Measurements from ENCODE around the gene IL3RA. TPM values are rescaled to one million over a fixed set of nuclear protein-coding genes. Genes with fewer than 3 reads are reported as not detected.

IL3RA gene
- polyA plus RNA-seq, 1 donor (not counting 4 experiments of a cell fraction or from before 2014, with no cell fraction given), result not detected

GRCh38 chrX:1420371-1420770 is 83.8 kb downstream of the IL3RA start:
- Histone ChIP-seq H2AFZ (ENCODE audit: control insufficient read depth, low read length) (no peak overlapping the region), H3K36me3 (ENCODE audit: control insufficient read depth in 2 of 2, extremely low read depth in 1 of 2, insufficient read depth in 2 of 2, low read length in 2 of 2) (peaks cover 7 to 30% of the 10 kb centered on the region in 2 experiments), H4K20me1 (ENCODE audit: control insufficient read depth, extremely low read depth, insufficient read depth, low read length) (no peaks in the 10 kb centered on the region), H3K79me2 (ENCODE audit: control insufficient read depth, insufficient read depth, low read length) (no peaks in the 10 kb centered on the region), H3K4me3 (ENCODE audit: control insufficient read depth in 2 of 3, extremely low read depth in 1 of 3, insufficient read depth in 2 of 3, low read depth in 1 of 3, low read length in 3 of 3) (no peak overlapping the region), H3K9me3 (ENCODE audit: control insufficient read depth, low read depth, low read length) (peaks cover 15% of the 10 kb centered on the region), H3K4me1 (ENCODE audit: control insufficient read depth, extremely low read depth, insufficient read depth, low read length) (no peaks in the 10 kb centered on the region), H3K27me3 (ENCODE audit: control insufficient read depth, extremely low read depth, insufficient read depth, low read length) (no peaks in the 10 kb centered on the region), H3K27ac (ENCODE audit: control insufficient read depth, insufficient read depth, low read length) (no peak overlapping the region), H3K9ac (ENCODE audit: control insufficient read depth, extremely low read depth, insufficient read depth, low read length) (no peak overlapping the region), H3K4me2 (ENCODE audit: control insufficient read depth, extremely low read depth, insufficient read depth, low read depth, low read length) (no peak overlapping the region), H3K9me1 (ENCODE audit: control insufficient read depth, extremely low read depth, insufficient read depth, low read length) (no peaks in the 10 kb centered on the region)
- DNase-seq (ENCODE audit: low read depth, low spot score), result no peak
- FAIRE-seq, result no peak
- TF ChIP-seq CTCF (optimal IDR thresholded peaks at IDR 0.05 in 1 of 3, IDR thresholded peaks at IDR 0.05 in 1 of 3, conservative IDR thresholded peaks at IDR 0.05 in 1 of 3; ENCODE audit: extremely low read depth in 1 of 3, insufficient read depth in 2 of 3, low read length in 3 of 3) (no peak), EZH2 (IDR thresholded peaks at IDR 0.05; ENCODE audit: low read length) (no peak)
- dilution Hi-C loops (cut with MboI; ENCODE audit: extremely low pct_ligation_motif_present, low sequenced_read_pairs), result no loop called here

GRCh38 chrX:1421433-1422134 is 85.0 kb downstream of the IL3RA start:
- Histone ChIP-seq H3K79me2 (ENCODE audit: control insufficient read depth, insufficient read depth, low read length) (no peaks in the 10 kb centered on the region), H3K4me3 (ENCODE audit: control insufficient read depth in 2 of 3, extremely low read depth in 1 of 3, insufficient read depth in 2 of 3, low read depth in 1 of 3, low read length in 3 of 3) (no peak overlapping the region), H2AFZ (ENCODE audit: control insufficient read depth, low read length) (no peak overlapping the region), H3K4me1 (ENCODE audit: control insufficient read depth, extremely low read depth, insufficient read depth, low read length) (no peaks in the 10 kb centered on the region), H3K27ac (ENCODE audit: control insufficient read depth, insufficient read depth, low read length) (no peak overlapping the region), H3K4me2 (ENCODE audit: control insufficient read depth, extremely low read depth, insufficient read depth, low read depth, low read length) (no peak overlapping the region), H3K27me3 (ENCODE audit: control insufficient read depth, extremely low read depth, insufficient read depth, low read length) (no peaks in the 10 kb centered on the region), H3K36me3 (ENCODE audit: control insufficient read depth in 2 of 2, extremely low read depth in 1 of 2, insufficient read depth in 2 of 2, low read length in 2 of 2) (peaks cover 0 to 21% of the 10 kb centered on the region in 2 experiments), H3K9me1 (ENCODE audit: control insufficient read depth, extremely low read depth, insufficient read depth, low read length) (no peaks in the 10 kb centered on the region), H3K9me3 (ENCODE audit: control insufficient read depth, low read depth, low read length) (peaks cover 15% of the 10 kb centered on the region), H3K9ac (ENCODE audit: control insufficient read depth, extremely low read depth, insufficient read depth, low read length) (no peak overlapping the region), H4K20me1 (ENCODE audit: control insufficient read depth, extremely low read depth, insufficient read depth, low read length) (no peaks in the 10 kb centered on the region)
- dilution Hi-C loops (cut with MboI; ENCODE audit: extremely low pct_ligation_motif_present, low sequenced_read_pairs), result no loop called here
- FAIRE-seq (no peak), DNase-seq (ENCODE audit: low read depth, low spot score) (no peak)
- TF ChIP-seq EZH2 (IDR thresholded peaks at IDR 0.05; ENCODE audit: low read length) (no peak), CTCF (optimal IDR thresholded peaks at IDR 0.05 in 1 of 3, IDR thresholded peaks at IDR 0.05 in 1 of 3, conservative IDR thresholded peaks at IDR 0.05 in 1 of 3; ENCODE audit: extremely low read depth in 1 of 3, insufficient read depth in 2 of 3, low read length in 3 of 3) (no peak)
